Mammary epithelial cell (primary cell): ENCODE data around the gene SURF4.
"Not testable (repeated sequence)": the region's sequence is repeated elsewhere in the genome, so short reads cannot be mapped to it uniquely, and the experiment has no call there.

Source experiments
- EZH2 ChIP-seq: IDR thresholded peaks from 2 replicates; pipeline ENCODE4 v1.6.1; 2012; ENCODE audit warnings: low read length, inconsistent platforms, borderline replicate concordance
- TF ChIP-seq, protein P1 (sequence below), 2 donors: IDR thresholded peaks in 1 of 2; conservative IDR thresholded peaks in 1 of 2; 2 replicates each; pipeline ENCODE4 v1.5.1; 2011 to 2012; ENCODE audit warnings: inconsistent platforms in 2 of 2, low read length in 2 of 2, mild to moderate bottlenecking in 2 of 2, control low read depth in 1 of 2, low read depth in 1 of 2; ENCODE audit not compliant: insufficient read depth in 1 of 2; ENCODE audit errors: extremely low read depth in 1 of 2

DNA sequence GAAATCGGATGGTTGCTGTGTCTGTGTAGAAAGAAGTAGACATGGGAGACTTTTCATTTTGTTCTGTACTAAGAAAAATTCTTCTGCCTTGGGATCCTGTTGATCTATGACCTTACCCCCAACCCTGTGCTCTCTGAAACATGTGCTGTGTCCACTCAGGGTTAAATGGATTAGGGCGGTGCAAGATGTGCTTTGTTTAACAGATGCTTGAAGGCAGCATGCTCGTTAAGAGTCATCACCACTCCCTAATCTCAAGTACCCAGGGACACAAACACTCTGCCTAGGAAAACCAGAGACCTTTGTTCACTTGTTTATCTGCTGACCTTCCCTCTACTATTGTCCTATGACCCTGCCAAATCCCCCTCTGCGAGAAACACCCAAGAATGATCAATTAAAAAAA is 15.6 kb upstream of the SURF4 start:
- TF ChIP-seq, protein P1, sequence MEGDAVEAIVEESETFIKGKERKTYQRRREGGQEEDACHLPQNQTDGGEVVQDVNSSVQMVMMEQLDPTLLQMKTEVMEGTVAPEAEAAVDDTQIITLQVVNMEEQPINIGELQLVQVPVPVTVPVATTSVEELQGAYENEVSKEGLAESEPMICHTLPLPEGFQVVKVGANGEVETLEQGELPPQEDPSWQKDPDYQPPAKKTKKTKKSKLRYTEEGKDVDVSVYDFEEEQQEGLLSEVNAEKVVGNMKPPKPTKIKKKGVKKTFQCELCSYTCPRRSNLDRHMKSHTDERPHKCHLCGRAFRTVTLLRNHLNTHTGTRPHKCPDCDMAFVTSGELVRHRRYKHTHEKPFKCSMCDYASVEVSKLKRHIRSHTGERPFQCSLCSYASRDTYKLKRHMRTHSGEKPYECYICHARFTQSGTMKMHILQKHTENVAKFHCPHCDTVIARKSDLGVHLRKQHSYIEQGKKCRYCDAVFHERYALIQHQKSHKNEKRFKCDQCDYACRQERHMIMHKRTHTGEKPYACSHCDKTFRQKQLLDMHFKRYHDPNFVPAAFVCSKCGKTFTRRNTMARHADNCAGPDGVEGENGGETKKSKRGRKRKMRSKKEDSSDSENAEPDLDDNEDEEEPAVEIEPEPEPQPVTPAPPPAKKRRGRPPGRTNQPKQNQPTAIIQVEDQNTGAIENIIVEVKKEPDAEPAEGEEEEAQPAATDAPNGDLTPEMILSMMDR (conservative IDR thresholded peaks at IDR 0.05 in 1 of 2, IDR thresholded peaks at IDR 0.05 in 1 of 2; ENCODE audit: extremely low read depth in 1 of 2, insufficient read depth in 1 of 2, low read depth in 1 of 2, low read length in 2 of 2) = not testable (repeated sequence)
- TF ChIP-seq EZH2 = not testable (repeated sequence)
